NT2/D1 (cell line): ENCODE results near the gene ANKRD55.

ENCODE experiments used
- SUZ12 ChIP-seq: IDR thresholded peaks from 2 replicates; pipeline ENCODE4 v1.6.1; 2011; ENCODE audit not compliant: insufficient read length, insufficient read depth; ENCODE audit errors: extremely low read depth
- YY1 ChIP-seq: IDR thresholded peaks from 2 replicates; pipeline ENCODE4 v1.6.1; 2011; ENCODE audit not compliant: insufficient read length, insufficient read depth

GRCh38 chr5:56152437-56152836 lies 80.7 kb downstream of the ANKRD55 start:
- TF ChIP-seq YY1 = no peak
- no peak for TF ChIP-seq SUZ12
